Vagina (tissue), 2 donors: ENCODE results near the gene MDN1.

Source experiments
- POLR2A ChIP-seq, 2 donors: fragments of 450-650 bp; IDR thresholded peaks; one replicate each; pipeline ENCODE4 v1.6.1; 2017; ENCODE audit warnings: antibody characterized with exemption in 2 of 2, mild to moderate bottlenecking in 2 of 2, moderate library complexity in 2 of 2
- POLR2AphosphoS5 ChIP-seq, 2 donors: sonication (generic); formaldehyde crosslinking; IDR thresholded peaks; one replicate each; pipeline ENCODE4 v1.9.0; 2017; ENCODE audit warnings: antibody characterized with exemption in 2 of 2, mild to moderate bottlenecking in 2 of 2, low read depth in 1 of 2; ENCODE audit not compliant: insufficient read depth in 1 of 2
- TF ChIP-seq, protein P1 (sequence below), 3 experiments: fragments of 450-650 bp in 2 of 3; fragments of 200-600 bp in 1 of 3; sonication (generic) in 1 of 3; IDR thresholded peaks; one replicate each; pipeline ENCODE4 v1.5.1; 2017 to 2019; ENCODE audit warnings: antibody characterized with exemption in 3 of 3, mild to moderate bottlenecking in 2 of 3, moderate library complexity in 2 of 3

DNA sequence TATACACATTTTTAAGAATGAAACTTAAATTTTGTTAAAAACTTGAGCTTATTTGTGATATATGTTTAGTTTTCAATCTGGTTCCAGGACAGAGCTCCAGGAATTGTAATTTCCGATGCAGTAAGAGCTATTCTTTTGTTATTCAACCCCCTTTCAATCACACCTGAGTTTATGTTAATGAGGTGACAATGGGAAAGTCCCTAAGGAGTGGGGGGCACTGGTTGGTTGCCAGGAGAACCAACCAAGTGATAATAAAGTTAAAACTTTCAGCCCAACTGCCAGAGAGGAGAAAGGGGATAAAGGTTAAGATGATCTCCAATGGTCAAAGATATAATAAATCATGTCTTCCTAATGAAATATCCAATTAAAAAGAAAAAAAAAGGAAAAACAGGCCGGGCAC lies 19.8 kb downstream of the MDN1 start:
- no peak for TF ChIP-seq POLR2A (IDR thresholded peaks at IDR 0.05)
- TF ChIP-seq, protein P1, sequence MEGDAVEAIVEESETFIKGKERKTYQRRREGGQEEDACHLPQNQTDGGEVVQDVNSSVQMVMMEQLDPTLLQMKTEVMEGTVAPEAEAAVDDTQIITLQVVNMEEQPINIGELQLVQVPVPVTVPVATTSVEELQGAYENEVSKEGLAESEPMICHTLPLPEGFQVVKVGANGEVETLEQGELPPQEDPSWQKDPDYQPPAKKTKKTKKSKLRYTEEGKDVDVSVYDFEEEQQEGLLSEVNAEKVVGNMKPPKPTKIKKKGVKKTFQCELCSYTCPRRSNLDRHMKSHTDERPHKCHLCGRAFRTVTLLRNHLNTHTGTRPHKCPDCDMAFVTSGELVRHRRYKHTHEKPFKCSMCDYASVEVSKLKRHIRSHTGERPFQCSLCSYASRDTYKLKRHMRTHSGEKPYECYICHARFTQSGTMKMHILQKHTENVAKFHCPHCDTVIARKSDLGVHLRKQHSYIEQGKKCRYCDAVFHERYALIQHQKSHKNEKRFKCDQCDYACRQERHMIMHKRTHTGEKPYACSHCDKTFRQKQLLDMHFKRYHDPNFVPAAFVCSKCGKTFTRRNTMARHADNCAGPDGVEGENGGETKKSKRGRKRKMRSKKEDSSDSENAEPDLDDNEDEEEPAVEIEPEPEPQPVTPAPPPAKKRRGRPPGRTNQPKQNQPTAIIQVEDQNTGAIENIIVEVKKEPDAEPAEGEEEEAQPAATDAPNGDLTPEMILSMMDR (IDR thresholded peaks at IDR 0.05), result no peak
- TF ChIP-seq POLR2AphosphoS5 (IDR thresholded peaks at IDR 0.05; ENCODE audit: insufficient read depth in 1 of 2, low read depth in 1 of 2), result no peak
